ENCODE data around the gene ATP6V0A1.

Gene ATP6V0A1

GRCh38 chr17:42526031-42526444 lies 67.4 kb downstream of the ATP6V0A1 start:
- no peaks in the 10 kb centered on the region for H3K27me3 ChIP-seq (ENCODE audit: control insufficient read depth, insufficient read depth, low read length)
- no peak overlapping the region for H3K4me3 ChIP-seq (ENCODE audit: low read length)
- H3K36me3 ChIP-seq (ENCODE audit: control insufficient read depth, insufficient read depth, low read length): peaks cover 4% of the 10 kb centered on the region
- H3K9me3 ChIP-seq (ENCODE audit: control insufficient read depth, low read length): no peaks in the 10 kb centered on the region
- peaks cover 24% of the 10 kb centered on the region for H3K4me1 ChIP-seq (ENCODE audit: control insufficient read depth, insufficient read depth, low read length)
- H3K9ac ChIP-seq (ENCODE audit: low read length): no peak overlapping the region

GRCh38 chr17:42527932-42528331 lies 69.3 kb downstream of the ATP6V0A1 start:
- no peaks in the 10 kb centered on the region for H3K36me3 ChIP-seq (ENCODE audit: control insufficient read depth, insufficient read depth, low read length)
- H3K9me3 ChIP-seq (ENCODE audit: control insufficient read depth, low read length): no peaks in the 10 kb centered on the region
- H3K27me3 ChIP-seq (ENCODE audit: control insufficient read depth, insufficient read depth, low read length): no peaks in the 10 kb centered on the region
- H3K9ac ChIP-seq (ENCODE audit: low read length): no peak overlapping the region
- H3K4me3 ChIP-seq (ENCODE audit: low read length): no peak overlapping the region
- peaks cover 18% of the 10 kb centered on the region for H3K4me1 ChIP-seq (ENCODE audit: control insufficient read depth, insufficient read depth, low read length)

- Histone ChIP-seq H3K4me1 (ENCODE audit: control insufficient read depth, insufficient read depth, low read length) (peaks cover 18% of the 10 kb centered on the region), H3K36me3 (ENCODE audit: control insufficient read depth, insufficient read depth, low read length) (no peaks in the 10 kb centered on the region), H3K4me3 (ENCODE audit: low read length) (no peak overlapping the region), H3K9me3 (ENCODE audit: control insufficient read depth, low read length) (no peaks in the 10 kb centered on the region), H3K9ac (ENCODE audit: low read length) (no peak overlapping the region), H3K27me3 (ENCODE audit: control insufficient read depth, insufficient read depth, low read length) (no peaks in the 10 kb centered on the region)
Measured at GRCh38 chr17:42529061-42529460, 70.4 kb downstream of the ATP6V0A1 start.

DNA sequence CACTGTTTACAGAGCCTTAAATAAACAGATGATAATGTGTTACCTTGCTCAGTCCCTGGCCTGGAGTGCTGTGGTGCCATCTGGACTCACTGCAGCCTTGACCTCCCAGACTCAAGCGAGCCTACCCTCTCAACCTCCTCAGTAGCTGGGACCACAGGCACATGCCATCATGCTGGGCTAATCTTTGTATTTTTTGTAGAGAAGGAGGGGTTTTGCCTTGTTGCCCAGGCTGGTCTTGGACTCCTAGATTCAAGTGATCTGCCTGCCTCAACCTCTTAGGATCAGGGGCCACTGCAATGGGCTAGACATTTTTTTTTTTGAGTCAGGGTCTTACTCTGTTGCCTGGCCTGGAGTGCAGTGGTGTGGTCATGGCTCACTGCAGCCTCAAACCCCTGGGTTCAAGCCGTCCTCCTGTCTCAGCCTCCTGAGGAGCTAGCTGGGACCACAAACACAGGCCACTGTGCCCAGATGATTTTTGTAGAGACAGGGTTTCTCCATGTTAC lies 72.3 kb downstream of the ATP6V0A1 start:
- no peak overlapping the region for H3K9ac ChIP-seq (ENCODE audit: low read length)
- no peaks in the 10 kb centered on the region for H3K27me3 ChIP-seq (ENCODE audit: control insufficient read depth, insufficient read depth, low read length)
- peaks cover 29% of the 10 kb centered on the region for H3K4me1 ChIP-seq (ENCODE audit: control insufficient read depth, insufficient read depth, low read length)
- no peaks in the 10 kb centered on the region for H3K36me3 ChIP-seq (ENCODE audit: control insufficient read depth, insufficient read depth, low read length)
- H3K4me3 ChIP-seq (ENCODE audit: low read length): no peak overlapping the region
- no peaks in the 10 kb centered on the region for H3K9me3 ChIP-seq (ENCODE audit: control insufficient read depth, low read length)

DNA sequence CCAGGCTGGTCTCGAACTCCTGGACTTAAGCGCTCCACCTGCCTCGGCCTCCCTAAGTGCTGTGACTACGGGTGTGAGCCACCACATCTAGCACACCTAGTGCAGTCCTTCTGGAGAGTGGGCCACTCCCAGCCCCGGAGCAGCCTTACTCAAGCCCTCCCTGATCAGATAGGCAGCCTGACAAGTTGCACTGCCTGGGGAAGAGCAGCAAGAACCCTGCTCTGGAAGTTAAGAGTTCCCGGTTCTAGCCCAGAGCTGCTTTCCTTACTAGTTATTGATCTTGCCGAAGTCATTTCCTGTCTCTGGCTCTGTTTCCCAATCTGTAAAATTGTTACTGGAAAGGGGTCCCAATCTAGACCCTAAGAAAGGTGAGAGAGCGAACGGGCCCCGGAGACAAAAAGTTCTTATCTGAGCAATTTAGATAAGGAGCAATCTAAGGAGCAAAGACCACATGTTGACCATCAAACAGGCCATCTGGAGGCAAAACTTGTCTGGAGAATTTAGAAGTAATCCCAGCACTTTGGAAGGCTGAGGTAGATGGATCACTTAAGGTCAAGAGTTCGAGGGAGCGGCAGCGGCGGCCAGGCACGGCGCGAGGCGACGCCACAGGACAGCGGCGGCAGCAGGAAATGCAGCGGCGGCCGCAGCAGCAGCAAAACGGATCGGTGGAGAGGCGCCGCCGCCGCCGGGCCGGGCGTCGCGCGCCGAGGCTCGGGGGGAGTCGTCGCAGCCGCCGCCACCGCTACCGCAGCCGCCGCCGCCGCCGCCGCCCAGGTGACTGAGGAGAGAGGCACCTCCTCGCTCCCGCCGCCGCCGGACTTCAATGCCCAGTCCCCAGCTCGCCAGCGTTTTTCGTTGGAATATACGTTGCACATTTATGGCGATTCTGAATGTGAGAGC lies 73.0 kb downstream of the ATP6V0A1 start:
- H3K4me1 ChIP-seq (ENCODE audit: control insufficient read depth, insufficient read depth, low read length): peaks cover 29% of the 10 kb centered on the region
- no peak overlapping the region for H3K4me3 ChIP-seq (ENCODE audit: low read length)
- H3K9me3 ChIP-seq (ENCODE audit: control insufficient read depth, low read length): no peaks in the 10 kb centered on the region
- H3K9ac ChIP-seq (ENCODE audit: low read length): peak overlapping the region; percentile 20
- no peaks in the 10 kb centered on the region for H3K36me3 ChIP-seq (ENCODE audit: control insufficient read depth, insufficient read depth, low read length)
- no peaks in the 10 kb centered on the region for H3K27me3 ChIP-seq (ENCODE audit: control insufficient read depth, insufficient read depth, low read length)

GRCh38 chr17:42535155-42536047 lies 76.7 kb downstream of the ATP6V0A1 start:
- Histone ChIP-seq H3K36me3 (ENCODE audit: control insufficient read depth, insufficient read depth, low read length) (no peaks in the 10 kb centered on the region), H3K9ac (ENCODE audit: low read length) (peak overlapping the region; percentile 80), H3K27me3 (ENCODE audit: control insufficient read depth, insufficient read depth, low read length) (no peaks in the 10 kb centered on the region), H3K4me3 (ENCODE audit: low read length) (peak overlapping the region; percentile 57), H3K4me1 (ENCODE audit: control insufficient read depth, insufficient read depth, low read length) (peaks cover 31% of the 10 kb centered on the region), H3K9me3 (ENCODE audit: control insufficient read depth, low read length) (no peaks in the 10 kb centered on the region)

- Histone ChIP-seq H3K9ac (ENCODE audit: low read length) (peak within 1 kb of the TSS; percentile 80), H3K4me3 (ENCODE audit: low read length) (peak within 1 kb of the TSS; percentile 57), H3K9me3 (ENCODE audit: control insufficient read depth, low read length) (no peaks in the 10 kb centered on the region), H3K27me3 (ENCODE audit: control insufficient read depth, insufficient read depth, low read length) (no peaks in the 10 kb centered on the region), H3K4me1 (ENCODE audit: control insufficient read depth, insufficient read depth, low read length) (peaks cover 31% of the 10 kb centered on the region), H3K36me3 (ENCODE audit: control insufficient read depth, insufficient read depth, low read length) (no peaks in the 10 kb centered on the region)
Measured at GRCh38 chr17:42536048-42536371, 77.3 kb downstream of the ATP6V0A1 start, which contains the start of gene NAGLU. Gene NAGLU, plus strand, starts transcription at chr17:42536241. Its CDS starts 32 bp downstream, at chr17:42536273.

- H3K27me3 ChIP-seq (ENCODE audit: control insufficient read depth, insufficient read depth, low read length): no peaks in the 10 kb centered on the region
- H3K4me1 ChIP-seq (ENCODE audit: control insufficient read depth, insufficient read depth, low read length): peaks cover 31% of the 10 kb centered on the region
- no peaks in the 10 kb centered on the region for H3K36me3 ChIP-seq (ENCODE audit: control insufficient read depth, insufficient read depth, low read length)
- H3K4me3 ChIP-seq (ENCODE audit: low read length): peak overlapping the region; percentile 31
- H3K9me3 ChIP-seq (ENCODE audit: control insufficient read depth, low read length): no peaks in the 10 kb centered on the region
- H3K9ac ChIP-seq (ENCODE audit: low read length): peak overlapping the region; percentile 80
Measured at GRCh38 chr17:42536372-42537155, 77.9 kb downstream of the ATP6V0A1 start.

- Histone ChIP-seq H3K9ac (ENCODE audit: low read length) (peak overlapping the region; percentile 49), H3K36me3 (ENCODE audit: control insufficient read depth, insufficient read depth, low read length) (no peaks in the 10 kb centered on the region), H3K9me3 (ENCODE audit: control insufficient read depth, low read length) (no peaks in the 10 kb centered on the region), H3K4me1 (ENCODE audit: control insufficient read depth, insufficient read depth, low read length) (peaks cover 36% of the 10 kb centered on the region), H3K27me3 (ENCODE audit: control insufficient read depth, insufficient read depth, low read length) (no peaks in the 10 kb centered on the region), H3K4me3 (ENCODE audit: low read length) (peak overlapping the region; percentile 31)
Measured at GRCh38 chr17:42537156-42537805, 78.6 kb downstream of the ATP6V0A1 start.

DNA sequence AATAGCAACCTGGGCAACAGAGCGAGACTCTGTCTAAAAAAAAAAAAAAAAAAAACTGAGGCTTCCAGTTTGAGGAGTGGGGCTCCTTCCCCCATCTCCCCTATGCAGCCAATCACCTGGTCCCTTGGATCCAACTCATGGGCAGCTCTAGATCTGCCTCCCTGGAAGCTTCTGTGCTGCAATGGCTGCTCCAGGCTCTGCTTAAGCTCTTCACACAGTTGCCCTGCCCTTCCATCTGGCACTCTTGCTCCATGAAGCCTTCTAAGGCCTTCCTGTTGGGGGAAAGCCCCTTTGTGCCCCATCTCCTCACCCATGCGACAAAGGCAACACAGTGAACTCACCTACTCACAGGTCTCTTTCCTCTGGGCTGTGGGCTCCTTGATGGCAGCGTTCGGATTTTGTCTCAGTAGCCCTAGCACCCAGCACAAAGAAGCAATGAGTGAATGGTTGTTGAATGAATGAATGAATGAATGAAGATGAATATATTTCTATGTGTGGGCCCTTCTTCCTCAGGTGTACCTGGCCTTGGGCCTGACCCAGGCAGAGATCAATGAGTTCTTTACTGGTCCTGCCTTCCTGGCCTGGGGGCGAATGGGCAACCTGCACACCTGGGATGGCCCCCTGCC lies 79.3 kb downstream of the ATP6V0A1 start:
- Histone ChIP-seq H3K4me3 (ENCODE audit: low read length) (no peak overlapping the region), H3K9me3 (ENCODE audit: control insufficient read depth, low read length) (no peaks in the 10 kb centered on the region), H3K9ac (ENCODE audit: low read length) (no peak overlapping the region), H3K36me3 (ENCODE audit: control insufficient read depth, insufficient read depth, low read length) (no peaks in the 10 kb centered on the region), H3K4me1 (ENCODE audit: control insufficient read depth, insufficient read depth, low read length) (peaks cover 42% of the 10 kb centered on the region), H3K27me3 (ENCODE audit: control insufficient read depth, insufficient read depth, low read length) (no peaks in the 10 kb centered on the region)

- Histone ChIP-seq H3K9me3 (ENCODE audit: control insufficient read depth, low read length) (no peaks in the 10 kb centered on the region), H3K27me3 (ENCODE audit: control insufficient read depth, insufficient read depth, low read length) (no peaks in the 10 kb centered on the region), H3K4me3 (ENCODE audit: low read length) (no peak overlapping the region), H3K4me1 (ENCODE audit: control insufficient read depth, insufficient read depth, low read length) (peaks cover 42% of the 10 kb centered on the region), H3K9ac (ENCODE audit: low read length) (no peak overlapping the region), H3K36me3 (ENCODE audit: control insufficient read depth, insufficient read depth, low read length) (no peaks in the 10 kb centered on the region)
Measured at GRCh38 chr17:42538482-42538881, 79.8 kb downstream of the ATP6V0A1 start.
